Tibial nerve (tissue), 4 donors: ENCODE data around the gene HIGD1B. TPM values are rescaled to one million over a fixed set of nuclear protein-coding genes. Genes with fewer than 3 reads are reported as not detected.

Experiments used
- DNase-seq, 2 donors: peaks; one replicate each; pipeline ENCODE4 v3.0.0-alpha.2; 2019; ENCODE audit warnings: low spot score in 2 of 2
- H3K27ac ChIP-seq, 4 donors: fragments of 200-600 bp; sonication (generic) in 3 of 4; one replicate each; pipeline ENCODE4 v1.5.1; 2017 to 2019; ENCODE audit warnings: mild to moderate bottlenecking in 1 of 4
- H3K27me3 ChIP-seq, 2 donors: fragments of 200-600 bp; sonication (generic) in 1 of 2; one replicate each; pipeline versions ENCODE4 v1.5.1 to v1.6.0; 2017 to 2019
- H3K36me3 ChIP-seq, 3 donors: fragments of 200-600 bp; sonication (generic); one replicate each; pipeline ENCODE4 v1.5.1; 2018 to 2019
- H3K4me1 ChIP-seq, 4 donors: fragments of 200-600 bp; sonication (generic) in 3 of 4; one replicate each; pipeline ENCODE4 v1.5.1; 2017 to 2019
- H3K4me3 ChIP-seq, 4 donors: fragments of 200-600 bp; sonication (generic) in 3 of 4; one replicate each; pipeline ENCODE4 v1.5.1; 2017 to 2019; ENCODE audit warnings: mild to moderate bottlenecking in 1 of 4, moderate library complexity in 1 of 4
- H3K9me3 ChIP-seq, 4 donors: fragments of 200-600 bp; sonication (generic) in 3 of 4; one replicate each; pipeline ENCODE4 v1.5.1; 2017 to 2019
- CTCF ChIP-seq, 5 experiments: fragments of 200-600 bp in 3 of 5; fragments of 450-650 bp in 2 of 5; sonication (generic) in 3 of 5; IDR thresholded peaks; one replicate each; pipeline ENCODE4 v1.5.1; 2016 to 2019; ENCODE audit warnings: antibody characterized with exemption in 5 of 5, mild to moderate bottlenecking in 3 of 5, moderate library complexity in 2 of 5
- EP300 ChIP-seq, 2 donors: sonication (generic); formaldehyde crosslinking; IDR thresholded peaks; one replicate each; pipeline ENCODE4 v1.6.1; 2017; ENCODE audit warnings: antibody characterized with exemption in 2 of 2, mild to moderate bottlenecking in 1 of 2
- POLR2A ChIP-seq, 2 donors: fragments of 450-650 bp; IDR thresholded peaks; one replicate each; pipeline ENCODE4 v1.6.1; 2017; ENCODE audit warnings: antibody characterized with exemption in 2 of 2, mild to moderate bottlenecking in 2 of 2, moderate library complexity in 2 of 2
- whole genome bisulfite sequencing, 2 donors: methylation state at CpG; one replicate each; pipeline ENCODE4 v1.1.5; 2018; 5-methylcytosine and 5-hydroxymethylcytosine counted together
- total RNA-seq, 4 donors: library from RNA; depleted of rRNA; stranded (reverse); fragments of >200 nt; gene quantifications; one replicate each; pipeline ENCODE4 v1.1.0, GENCODE V29; 2016

HIGD1B gene
- total RNA-seq, 4 donors from 2014 or later, result 2.3 to 10.3 (median 6.5) TPM; not detected in 1

GRCh38 chr17:44859701-44860100 is 12.0 kb downstream of the HIGD1B start:
- DNase-seq, result no peak
- 82 to 94% methylated on average over 5 of the region's 5 CpGs for WGBS, 2 donors
- no peak overlapping the region for H3K27ac ChIP-seq

GRCh38 chr17:44862278-44862914 is 14.7 kb downstream of the HIGD1B start:
- H3K36me3 ChIP-seq, result peaks cover 0 to 92% (median 45%) of the 10 kb centered on the region in 3 donors
- no peak for TF ChIP-seq CTCF (IDR thresholded peaks at IDR 0.05)
- no peak for TF ChIP-seq EP300 (IDR thresholded peaks at IDR 0.05)
- TF ChIP-seq POLR2A (IDR thresholded peaks at IDR 0.05), result no peak
- no peaks in the 10 kb centered on the region for H3K4me1 ChIP-seq
- DNase-seq, result no peak
- H3K27ac ChIP-seq, result no peak overlapping the region
- no peaks in the 10 kb centered on the region for H3K27me3 ChIP-seq
- H3K9me3 ChIP-seq, result no peaks in the 10 kb centered on the region
- WGBS, 2 donors, result 83 to 84% methylated on average over 9 of the region's 9 CpGs
- no peak overlapping the region for H3K4me3 ChIP-seq

More at GRCh38 chr17:44859701-44860100, 12.0 kb downstream of the HIGD1B start:
- Histone ChIP-seq H3K4me3 (no peak overlapping the region), H3K36me3 (peaks cover 2 to 100% (median 50%) of the 10 kb centered on the region in 3 donors), H3K9me3 (no peaks in the 10 kb centered on the region), H3K4me1 (no peaks in the 10 kb centered on the region), H3K27me3 (no peaks in the 10 kb centered on the region)
- TF ChIP-seq POLR2A (IDR thresholded peaks at IDR 0.05) (no peak), EP300 (IDR thresholded peaks at IDR 0.05) (no peak), CTCF (IDR thresholded peaks at IDR 0.05) (no peak)

- no peak for DNase-seq
- no peaks in the 10 kb centered on the region for H3K9me3 ChIP-seq
- no peak overlapping the region for H3K27ac ChIP-seq
- 88% methylated on average over 12 of the region's 12 CpGs for WGBS, 2 donors
- no peak overlapping the region for H3K4me3 ChIP-seq
- no peak for TF ChIP-seq EP300 (IDR thresholded peaks at IDR 0.05)
- TF ChIP-seq POLR2A (IDR thresholded peaks at IDR 0.05), result no peak
- no peak for TF ChIP-seq CTCF (IDR thresholded peaks at IDR 0.05)
- H3K27me3 ChIP-seq, result no peaks in the 10 kb centered on the region
- H3K36me3 ChIP-seq, result peaks cover 0 to 92% (median 39%) of the 10 kb centered on the region in 3 donors
- no peaks in the 10 kb centered on the region for H3K4me1 ChIP-seq
Observed at GRCh38 chr17:44863061-44863918, 15.6 kb downstream of the HIGD1B start.

GRCh38 chr17:44864831-44865230 is 17.1 kb downstream of the HIGD1B start:
- Histone ChIP-seq H3K27ac (no peak overlapping the region), H3K27me3 (no peaks in the 10 kb centered on the region), H3K4me1 (no peaks in the 10 kb centered on the region), H3K36me3 (peaks cover 0 to 92% (median 26%) of the 10 kb centered on the region in 3 donors), H3K4me3 (no peak overlapping the region), H3K9me3 (no peaks in the 10 kb centered on the region)
- WGBS, 2 donors, result 68% methylated on average over 10 of the region's 10 CpGs
- no peak for DNase-seq
- TF ChIP-seq EP300 (IDR thresholded peaks at IDR 0.05) (no peak), CTCF (IDR thresholded peaks at IDR 0.05) (no peak), POLR2A (IDR thresholded peaks at IDR 0.05) (no peak)

- no peaks in the 10 kb centered on the region for H3K27me3 ChIP-seq
- no peaks in the 10 kb centered on the region for H3K9me3 ChIP-seq
- WGBS, 2 donors, result 47 to 56% methylated on average over 1 of the region's 1 CpG
- peaks cover 0 to 92% (median 22%) of the 10 kb centered on the region in 3 donors for H3K36me3 ChIP-seq
- H3K4me3 ChIP-seq, result no peak overlapping the region
- DNase-seq, result peak; percentile 31 to 72
- peak; percentile 79 to 85 (median 83) for TF ChIP-seq CTCF (IDR thresholded peaks at IDR 0.05)
- TF ChIP-seq POLR2A (IDR thresholded peaks at IDR 0.05), result no peak
- H3K27ac ChIP-seq, result no peak overlapping the region
- H3K4me1 ChIP-seq, result no peaks in the 10 kb centered on the region
Observed at GRCh38 chr17:44865231-44865660, 17.6 kb downstream of the HIGD1B start.
